Measurements from ENCODE around the gene GRID1. TPM values are rescaled to one million over a fixed set of nuclear protein-coding genes. Genes with fewer than 3 reads are reported as not detected.
A peak's percentile ranks its signal among the peaks of the same experiment; 100 is the strongest.

Gene GRID1
- total RNA-seq, 3 donors from 2014 or later: 2.3 to 8.5 (median 5.9) TPM

DNA sequence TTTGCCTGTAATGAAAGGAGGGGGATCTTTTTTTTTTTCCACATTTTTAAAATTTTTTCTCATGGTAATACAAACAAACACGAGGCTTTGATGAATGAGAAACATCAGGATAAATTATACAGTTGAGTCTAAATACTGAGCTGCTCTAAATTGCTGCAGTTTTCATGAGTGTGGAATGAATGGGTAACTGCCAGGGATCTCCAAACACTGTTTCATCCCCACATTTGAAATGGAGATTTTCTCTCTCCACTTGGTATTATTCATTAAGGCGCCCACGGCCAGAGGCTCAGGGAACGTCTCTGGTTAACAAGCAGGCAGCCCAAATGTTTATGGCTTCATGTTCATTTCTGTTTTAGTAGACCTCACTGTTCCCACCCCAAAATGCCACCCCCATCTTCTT, 717.1 kb downstream of the GRID1 start:
- H3K27ac ChIP-seq: peak overlapping the region in 1 of 2 donors; percentile 25
- intact Hi-C loops (cut with DNase I; ENCODE audit: low total_unique reads): no loop called here
- H3K27me3 ChIP-seq: no peaks in the 10 kb centered on the region
- TF ChIP-seq, protein P1, sequence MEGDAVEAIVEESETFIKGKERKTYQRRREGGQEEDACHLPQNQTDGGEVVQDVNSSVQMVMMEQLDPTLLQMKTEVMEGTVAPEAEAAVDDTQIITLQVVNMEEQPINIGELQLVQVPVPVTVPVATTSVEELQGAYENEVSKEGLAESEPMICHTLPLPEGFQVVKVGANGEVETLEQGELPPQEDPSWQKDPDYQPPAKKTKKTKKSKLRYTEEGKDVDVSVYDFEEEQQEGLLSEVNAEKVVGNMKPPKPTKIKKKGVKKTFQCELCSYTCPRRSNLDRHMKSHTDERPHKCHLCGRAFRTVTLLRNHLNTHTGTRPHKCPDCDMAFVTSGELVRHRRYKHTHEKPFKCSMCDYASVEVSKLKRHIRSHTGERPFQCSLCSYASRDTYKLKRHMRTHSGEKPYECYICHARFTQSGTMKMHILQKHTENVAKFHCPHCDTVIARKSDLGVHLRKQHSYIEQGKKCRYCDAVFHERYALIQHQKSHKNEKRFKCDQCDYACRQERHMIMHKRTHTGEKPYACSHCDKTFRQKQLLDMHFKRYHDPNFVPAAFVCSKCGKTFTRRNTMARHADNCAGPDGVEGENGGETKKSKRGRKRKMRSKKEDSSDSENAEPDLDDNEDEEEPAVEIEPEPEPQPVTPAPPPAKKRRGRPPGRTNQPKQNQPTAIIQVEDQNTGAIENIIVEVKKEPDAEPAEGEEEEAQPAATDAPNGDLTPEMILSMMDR (IDR thresholded peaks at IDR 0.05): no peak
- no peak for TF ChIP-seq POLR2A (IDR thresholded peaks at IDR 0.05)
- no peak for TF ChIP-seq POLR2AphosphoS5 (IDR thresholded peaks at IDR 0.05)
- H3K36me3 ChIP-seq: no peaks in the 10 kb centered on the region
- H3K9me3 ChIP-seq: no peaks in the 10 kb centered on the region
- H3K4me3 ChIP-seq: no peak overlapping the region
- no peak for DNase-seq (ENCODE audit: low spot score in 2 of 2)
- no peaks in the 10 kb centered on the region for H3K4me1 ChIP-seq

DNA sequence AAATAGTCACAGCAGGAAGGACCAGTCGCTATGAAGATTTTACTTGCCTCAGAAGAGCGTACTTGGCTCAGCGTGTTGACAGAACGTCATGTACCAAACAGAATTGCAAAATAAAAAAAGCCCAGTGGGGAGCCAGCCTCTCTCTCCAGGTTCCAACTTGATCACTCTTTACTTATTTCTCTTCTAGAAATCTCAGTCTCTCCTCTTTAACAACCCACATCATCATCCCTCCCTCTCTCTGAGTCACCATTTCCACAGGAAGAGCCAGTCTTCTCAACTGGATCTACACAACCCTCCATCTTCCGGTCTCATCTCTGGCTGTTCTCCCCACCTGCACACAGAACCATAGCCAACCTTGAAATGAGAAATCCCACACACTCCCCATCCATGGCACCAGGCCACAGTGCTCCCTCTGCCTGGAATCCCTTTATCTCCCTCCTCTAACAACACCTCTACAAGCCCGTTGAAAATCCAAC, 718.3 kb downstream of the GRID1 start:
- Histone ChIP-seq H3K27me3 (no peaks in the 10 kb centered on the region), H3K4me1 (peaks cover 0 to under 1% of the 10 kb centered on the region in 2 donors), H3K9me3 (no peaks in the 10 kb centered on the region), H3K36me3 (no peaks in the 10 kb centered on the region), H3K27ac (peak overlapping the region; percentile 26 to 63), H3K4me3 (no peak overlapping the region)
- no peak for DNase-seq (ENCODE audit: low spot score in 2 of 2)
- intact Hi-C loops (cut with DNase I; ENCODE audit: low total_unique reads): no loop called here
- TF ChIP-seq POLR2AphosphoS5 (IDR thresholded peaks at IDR 0.05): peak in 1 of 3 donors; percentile 48
- TF ChIP-seq POLR2A (IDR thresholded peaks at IDR 0.05): no peak

DNA sequence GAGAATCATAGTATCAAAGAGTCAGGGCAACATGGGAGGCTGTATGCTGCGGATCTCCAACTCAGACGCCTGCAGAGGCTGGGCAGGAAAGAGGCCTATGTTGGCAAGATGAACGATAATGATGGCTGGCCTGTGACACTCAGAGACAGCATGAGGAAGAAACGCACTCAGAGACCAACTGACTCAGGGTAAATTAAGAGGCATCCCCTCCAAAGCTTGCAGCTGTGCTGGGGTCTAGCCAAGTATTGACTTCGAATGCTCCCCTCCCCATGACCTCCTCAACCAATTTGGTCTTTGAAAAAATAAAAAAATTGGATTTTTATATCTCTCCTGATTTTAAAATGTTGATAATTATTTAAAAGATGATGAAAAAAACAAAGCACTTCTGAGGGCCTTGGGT, 718.9 kb downstream of the GRID1 start:
- Histone ChIP-seq H3K4me3 (no peak overlapping the region), H3K27ac (no peak overlapping the region), H3K9me3 (no peaks in the 10 kb centered on the region), H3K27me3 (no peaks in the 10 kb centered on the region), H3K4me1 (peaks cover 0 to 5% of the 10 kb centered on the region in 2 donors), H3K36me3 (no peaks in the 10 kb centered on the region)
- intact Hi-C loops (cut with DNase I; ENCODE audit: low total_unique reads): no loop called here
- TF ChIP-seq, protein P1 (IDR thresholded peaks at IDR 0.05): no peak
- TF ChIP-seq POLR2AphosphoS5 (IDR thresholded peaks at IDR 0.05): no peak
- no peak for TF ChIP-seq POLR2A (IDR thresholded peaks at IDR 0.05)
- no peak for DNase-seq (ENCODE audit: low spot score in 2 of 2)

DNA sequence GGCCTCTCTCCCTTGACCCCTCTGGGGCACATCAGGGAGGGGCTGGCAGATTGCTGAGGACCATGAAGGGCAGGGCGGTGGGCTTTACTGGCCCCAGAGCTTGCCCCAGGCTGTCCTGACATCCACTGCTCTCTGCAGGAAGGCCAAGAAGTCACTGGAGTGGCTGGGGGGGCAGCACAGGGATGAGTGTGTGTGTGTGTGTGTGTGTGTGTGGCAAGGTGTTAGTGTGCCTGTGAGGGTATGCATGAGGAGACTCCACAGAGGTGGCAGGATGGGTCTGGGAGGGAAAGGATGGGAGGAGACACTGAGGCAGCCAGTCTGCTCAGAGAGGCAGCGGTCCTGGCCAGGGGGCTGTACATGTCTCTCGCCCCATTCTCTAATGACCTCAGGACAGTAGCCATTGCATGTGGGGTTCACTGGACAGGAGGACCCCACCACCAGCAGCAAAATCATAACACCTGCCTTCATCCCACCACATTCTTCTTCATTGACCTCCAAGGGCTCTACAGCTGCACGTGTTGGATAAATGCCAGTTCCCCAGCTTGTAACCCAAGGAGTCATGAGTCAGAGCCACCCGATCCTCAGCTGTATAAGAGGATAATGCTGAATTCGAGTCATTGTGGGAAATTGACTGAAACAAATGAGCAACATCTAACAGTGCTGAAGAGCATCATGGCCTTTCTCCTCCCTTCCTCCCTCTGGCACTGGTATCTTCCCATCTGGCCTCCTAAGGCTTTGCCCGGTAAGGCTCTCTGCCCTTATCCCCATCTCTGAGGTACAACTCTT, 720.5 kb downstream of the GRID1 start:
- Histone ChIP-seq H3K36me3 (no peaks in the 10 kb centered on the region), H3K27me3 (no peaks in the 10 kb centered on the region), H3K4me1 (peaks cover 0 to 11% of the 10 kb centered on the region in 2 donors), H3K27ac (no peak overlapping the region), H3K9me3 (no peaks in the 10 kb centered on the region), H3K4me3 (no peak overlapping the region)
- TF ChIP-seq POLR2A (IDR thresholded peaks at IDR 0.05) (no peak), POLR2AphosphoS5 (IDR thresholded peaks at IDR 0.05) (no peak)
- TF ChIP-seq, protein P1 (IDR thresholded peaks at IDR 0.05): no peak
- intact Hi-C loops (cut with DNase I; ENCODE audit: low total_unique reads): no loop called here
- DNase-seq (ENCODE audit: low spot score in 2 of 2): no peak

- Histone ChIP-seq H3K27me3 (no peaks in the 10 kb centered on the region), H3K4me1 (peaks cover 0 to 11% of the 10 kb centered on the region in 2 donors), H3K27ac (no peak overlapping the region), H3K4me3 (no peak overlapping the region), H3K36me3 (no peaks in the 10 kb centered on the region), H3K9me3 (no peaks in the 10 kb centered on the region)
- DNase-seq (ENCODE audit: low spot score in 2 of 2): no peak
- intact Hi-C loops (cut with DNase I; ENCODE audit: low total_unique reads): no loop called here
- TF ChIP-seq, protein P1 (IDR thresholded peaks at IDR 0.05): no peak
- peak in 1 of 3 donors; percentile 56 for TF ChIP-seq POLR2AphosphoS5 (IDR thresholded peaks at IDR 0.05)
These were observed 721.5 kb downstream of the GRID1 start for GRCh38 chr10:85645053-85645452.

Data from breast epithelium (tissue), 4 donors.